Mesothelial cell of epicardium (in vitro differentiated cells): Measurements from ENCODE around the gene ZNF614. TPM values are rescaled to one million over a fixed set of nuclear protein-coding genes. Genes with fewer than 3 reads are reported as not detected.
"Not testable (repeated sequence)": the region's sequence is repeated elsewhere in the genome, so short reads cannot be mapped to it uniquely, and the experiment has no call there.

Experiments
- DNase-seq, 2 experiments: peaks; one replicate each; pipeline ENCODE4 v3.0.0; 2021; ENCODE audit warnings: low spot score in 2 of 2; ENCODE audit not compliant: unreplicated experiment in 2 of 2
- H3K27ac Mint-ChIP-seq: 2 replicates; pipeline ENCODE4 v1.8.0; 2021; ENCODE audit warnings: mixed read lengths
- H3K27me3 Mint-ChIP-seq: 2 replicates; pipeline ENCODE4 v1.8.0; 2021; ENCODE audit warnings: low read depth, mixed read lengths
- H3K36me3 Mint-ChIP-seq: 2 replicates; pipeline ENCODE4 v1.8.0; 2021; ENCODE audit warnings: mixed read lengths
- H3K4me1 Mint-ChIP-seq: 2 replicates; pipeline ENCODE4 v1.8.0; 2021; ENCODE audit warnings: mixed read lengths
- H3K4me3 Mint-ChIP-seq: 2 replicates; pipeline ENCODE4 v1.8.0; 2021; ENCODE audit warnings: mild to moderate bottlenecking, moderate library complexity, mixed read lengths
- H3K9me3 Mint-ChIP-seq: 2 replicates; pipeline ENCODE4 v1.8.0; 2021; ENCODE audit warnings: mixed read lengths
- total RNA-seq: library from RNA; stranded (reverse); gene quantifications from 3 replicates; pipeline ENCODE4 v1.2.1, GENCODE V29; 2021
- TF ChIP-seq, protein P1 (sequence below): fragments of 200-600 bp; sonication (generic); IDR thresholded peaks from one replicate; pipeline ENCODE4 v1.5.0; 2021; ENCODE audit warnings: antibody characterized with exemption; ENCODE audit not compliant: unreplicated experiment

The ZNF614 gene
- total RNA-seq, 1 donor from 2014 or later = 13.9 TPM

DNA sequence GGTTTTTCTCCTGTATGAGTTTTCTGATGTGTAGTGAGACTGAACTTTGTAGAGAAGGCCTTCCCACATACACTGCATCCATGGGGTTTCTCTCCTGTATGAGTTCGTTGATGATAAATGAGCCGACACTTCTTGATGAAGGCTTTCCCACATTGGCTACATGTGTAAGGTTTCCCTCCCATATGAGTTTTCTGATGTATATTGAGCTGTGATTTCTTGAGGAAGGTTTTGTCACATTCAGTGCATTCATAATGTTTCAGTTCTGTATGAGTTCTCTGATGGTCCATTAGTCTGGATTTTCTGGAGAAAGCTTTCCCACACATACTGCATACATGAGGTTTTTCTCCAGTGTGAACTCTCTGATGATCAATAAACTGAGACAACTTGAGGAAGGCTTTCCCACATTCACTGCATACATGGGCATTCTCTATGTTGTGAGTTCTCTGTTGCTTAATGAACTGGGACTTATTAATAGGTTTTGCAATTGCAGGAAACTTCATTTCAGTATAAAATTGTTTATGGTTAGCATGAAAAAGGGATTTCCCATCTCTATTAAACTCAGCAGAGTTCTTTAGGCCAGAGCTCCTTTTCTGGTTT is 34.0 kb downstream of the ZNF614 start:
- DNase-seq = no peak
- H3K36me3 Mint-ChIP-seq = peaks cover 87% of the 10 kb centered on the region
- H3K4me3 Mint-ChIP-seq = no peak overlapping the region
- no peaks in the 10 kb centered on the region for H3K27me3 Mint-ChIP-seq
- TF ChIP-seq, protein P1, sequence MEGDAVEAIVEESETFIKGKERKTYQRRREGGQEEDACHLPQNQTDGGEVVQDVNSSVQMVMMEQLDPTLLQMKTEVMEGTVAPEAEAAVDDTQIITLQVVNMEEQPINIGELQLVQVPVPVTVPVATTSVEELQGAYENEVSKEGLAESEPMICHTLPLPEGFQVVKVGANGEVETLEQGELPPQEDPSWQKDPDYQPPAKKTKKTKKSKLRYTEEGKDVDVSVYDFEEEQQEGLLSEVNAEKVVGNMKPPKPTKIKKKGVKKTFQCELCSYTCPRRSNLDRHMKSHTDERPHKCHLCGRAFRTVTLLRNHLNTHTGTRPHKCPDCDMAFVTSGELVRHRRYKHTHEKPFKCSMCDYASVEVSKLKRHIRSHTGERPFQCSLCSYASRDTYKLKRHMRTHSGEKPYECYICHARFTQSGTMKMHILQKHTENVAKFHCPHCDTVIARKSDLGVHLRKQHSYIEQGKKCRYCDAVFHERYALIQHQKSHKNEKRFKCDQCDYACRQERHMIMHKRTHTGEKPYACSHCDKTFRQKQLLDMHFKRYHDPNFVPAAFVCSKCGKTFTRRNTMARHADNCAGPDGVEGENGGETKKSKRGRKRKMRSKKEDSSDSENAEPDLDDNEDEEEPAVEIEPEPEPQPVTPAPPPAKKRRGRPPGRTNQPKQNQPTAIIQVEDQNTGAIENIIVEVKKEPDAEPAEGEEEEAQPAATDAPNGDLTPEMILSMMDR = no peak
- no peak overlapping the region for H3K27ac Mint-ChIP-seq
- H3K4me1 Mint-ChIP-seq = no peaks in the 10 kb centered on the region
- peaks cover 74% of the 10 kb centered on the region for H3K9me3 Mint-ChIP-seq

DNA sequence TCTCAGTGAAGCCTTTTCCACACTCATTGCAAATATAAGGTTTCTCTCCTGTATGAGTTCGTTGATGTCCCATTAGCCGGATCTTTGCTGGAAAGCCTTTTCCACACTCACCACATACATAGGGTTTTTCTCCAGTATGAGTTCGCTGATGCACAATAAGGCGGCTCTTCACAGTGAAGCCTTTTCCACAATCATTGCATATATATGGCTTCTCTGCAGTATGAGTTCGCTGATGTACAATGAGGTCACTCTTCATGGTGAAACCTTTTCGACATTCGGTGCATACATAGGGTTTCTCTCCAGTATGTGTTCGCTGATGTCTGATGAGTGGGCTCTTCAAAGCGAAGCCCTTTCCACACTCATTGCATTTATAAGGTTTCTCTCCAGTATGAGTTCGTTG is 34.8 kb downstream of the ZNF614 start:
- H3K9me3 Mint-ChIP-seq = peaks cover 78% of the 10 kb centered on the region

DNA sequence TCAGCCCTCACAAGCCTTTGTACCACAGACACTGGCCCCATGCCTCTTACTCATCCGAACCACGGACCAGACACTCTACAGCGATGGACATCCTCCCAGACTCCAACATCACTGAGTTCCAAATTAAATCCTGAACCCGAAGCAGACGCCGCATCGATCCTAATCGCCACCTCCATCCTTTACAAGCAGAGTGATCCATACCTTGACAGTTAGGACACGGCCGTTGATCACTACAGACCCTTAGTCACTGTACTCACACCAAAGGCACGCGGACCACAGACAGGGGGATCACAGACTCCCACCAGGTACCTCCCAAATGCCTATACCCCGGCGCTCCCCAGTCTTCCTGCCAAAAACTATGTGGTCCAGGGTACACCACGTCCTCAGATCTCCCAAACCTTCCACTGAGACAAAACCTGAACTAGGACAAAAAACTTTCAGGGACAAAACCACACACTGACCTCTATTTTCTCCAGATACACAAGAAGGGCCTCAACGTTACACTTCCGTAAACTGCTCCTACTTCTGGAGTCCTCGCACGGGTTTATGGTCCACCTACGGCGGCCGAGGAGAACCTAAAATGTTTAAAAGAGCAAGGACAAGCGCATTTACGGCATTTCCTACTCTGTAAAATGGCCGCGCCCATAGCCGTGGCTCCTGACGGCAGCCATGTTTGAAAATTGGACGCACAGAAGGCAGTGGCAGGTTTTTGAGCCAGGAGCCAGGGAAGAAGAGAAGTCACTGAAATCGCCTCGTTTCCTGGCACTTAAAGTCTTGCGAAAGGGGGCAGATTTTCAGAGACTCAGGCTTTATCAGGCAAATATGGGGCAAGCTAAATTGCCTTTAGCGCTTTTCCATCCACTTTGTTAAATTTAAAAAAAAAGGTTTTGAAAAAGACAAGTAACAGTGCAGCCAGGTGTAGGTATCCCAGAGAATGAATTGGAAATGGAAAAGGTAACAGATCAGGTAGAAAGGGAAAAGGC is 41.6 kb downstream of the ZNF614 start, which contains the start of gene ZNF350:
Gene ZNF350, minus strand, starts transcription at position 532 of the 983 bp plus-strand sequence. CDS start 12,480 bp downstream, outside the sequence.
- H3K4me3 Mint-ChIP-seq = peak within 1 kb of the TSS; percentile 89
- H3K9me3 Mint-ChIP-seq = peaks cover 54% of the 10 kb centered on the region
- H3K36me3 Mint-ChIP-seq = peaks cover 57% of the 10 kb centered on the region

More for the DNA sequence above, 34.8 kb downstream of the ZNF614 start:
- Mint-ChIP-seq H3K4me3 (no peak overlapping the region), H3K36me3 (peaks cover 86% of the 10 kb centered on the region), H3K4me1 (no peaks in the 10 kb centered on the region), H3K27me3 (no peaks in the 10 kb centered on the region), H3K27ac (no peak overlapping the region)
- TF ChIP-seq, protein P1 = no peak
- DNase-seq = no peak

DNA sequence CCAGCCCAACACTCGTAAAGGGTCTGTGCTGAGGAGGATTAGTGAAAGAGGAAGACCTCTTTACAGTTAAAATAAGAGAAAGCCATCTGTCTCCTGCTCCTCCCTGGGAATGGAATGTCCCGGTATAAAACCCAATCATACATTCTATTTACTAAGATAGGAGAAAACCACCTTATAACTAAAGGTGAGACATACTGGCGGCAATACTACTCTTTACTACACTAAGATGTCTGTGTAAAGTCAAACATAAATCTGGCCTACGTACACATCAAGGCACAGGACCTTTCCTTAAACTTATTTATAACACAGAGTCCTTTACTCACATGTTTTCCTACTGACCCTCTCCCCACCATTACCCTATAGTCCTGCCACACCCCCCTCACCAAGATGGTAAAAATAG is 44.8 kb downstream of the ZNF614 start:
- H3K27me3 Mint-ChIP-seq = no peaks in the 10 kb centered on the region
- H3K4me1 Mint-ChIP-seq = peaks cover 9% of the 10 kb centered on the region
- no peak overlapping the region for H3K27ac Mint-ChIP-seq
- no peak for DNase-seq
- no peak overlapping the region for H3K4me3 Mint-ChIP-seq
- TF ChIP-seq, protein P1 = no peak
- peaks cover 58% of the 10 kb centered on the region for H3K9me3 Mint-ChIP-seq
- peaks cover 68% of the 10 kb centered on the region for H3K36me3 Mint-ChIP-seq

More for the DNA sequence above, 41.6 kb downstream of the ZNF614 start, which contains the start of gene ZNF350:
- peak; percentile 59 to 79 for DNase-seq
- Mint-ChIP-seq H3K27ac (peak within 1 kb of the TSS; percentile 89), H3K4me1 (peaks cover 9% of the 10 kb centered on the region), H3K27me3 (no peaks in the 10 kb centered on the region)
- TF ChIP-seq, protein P1 = no peak

DNA sequence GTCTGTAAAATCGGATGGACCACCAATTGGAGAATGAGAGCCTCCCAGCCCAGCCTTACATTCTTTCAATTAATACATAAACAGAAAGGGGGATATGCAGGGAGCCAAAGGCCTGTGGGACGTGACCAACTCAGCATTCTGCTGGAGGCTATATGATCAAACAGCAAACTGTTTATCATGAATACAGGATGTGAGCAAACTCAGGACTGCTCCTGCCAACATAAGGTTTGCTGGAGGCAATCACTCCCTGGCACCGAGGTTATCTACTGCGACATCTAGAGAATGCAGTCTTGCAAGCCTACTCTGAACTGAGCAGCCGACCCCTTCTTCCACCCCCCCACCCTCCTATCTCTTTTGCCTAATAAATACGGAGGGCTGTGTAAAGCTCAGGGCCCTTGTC is 47.3 kb downstream of the ZNF614 start:
- H3K4me1 Mint-ChIP-seq, H3K4me3 Mint-ChIP-seq, H3K27ac Mint-ChIP-seq, H3K27me3 Mint-ChIP-seq, DNase-seq: not testable (repeated sequence)
- H3K9me3 Mint-ChIP-seq = peaks cover 70% of the 10 kb centered on the region
- peaks cover 76% of the 10 kb centered on the region for H3K36me3 Mint-ChIP-seq
